ENCODE data around the gene SACM1L. TPM values are rescaled to one million over a fixed set of nuclear protein-coding genes. Genes with fewer than 3 reads are reported as not detected.
"Not testable (repeated sequence)": the region's sequence is repeated elsewhere in the genome, so short reads cannot be mapped to it uniquely, and the experiment has no call there.

The SACM1L gene
- total RNA-seq, 1 donor from 2014 or later: 39.4 TPM

DNA sequence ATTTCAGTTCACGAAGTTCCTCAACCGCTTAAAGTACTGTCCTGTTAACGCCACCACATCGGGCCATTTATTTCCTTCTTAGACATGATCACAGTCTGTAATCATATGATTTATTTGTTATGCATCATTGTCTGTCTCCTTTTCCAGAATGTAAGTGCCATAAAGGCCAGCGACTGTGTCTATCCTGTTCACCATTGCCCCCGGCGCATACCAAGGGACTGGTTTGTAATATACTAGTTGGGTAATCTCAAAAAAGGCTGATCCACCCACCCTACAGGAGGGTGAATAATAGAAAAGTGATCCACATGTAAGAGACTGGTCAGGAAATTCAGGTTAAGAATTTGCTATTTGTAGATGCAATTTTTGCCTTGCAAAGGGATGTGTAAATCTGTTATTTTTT is 65.3 kb downstream of the SACM1L start:
- H3K27me3 ChIP-seq (ENCODE audit: insufficient read depth, low read length): no peaks in the 10 kb centered on the region
- no peak overlapping the region for H3K27ac Mint-ChIP-seq (ENCODE audit: unreplicated experiment)
- no peak for TF ChIP-seq EZH2 (IDR thresholded peaks at IDR 0.05; ENCODE audit: insufficient read depth, low read length)
- TF ChIP-seq, protein P1, sequence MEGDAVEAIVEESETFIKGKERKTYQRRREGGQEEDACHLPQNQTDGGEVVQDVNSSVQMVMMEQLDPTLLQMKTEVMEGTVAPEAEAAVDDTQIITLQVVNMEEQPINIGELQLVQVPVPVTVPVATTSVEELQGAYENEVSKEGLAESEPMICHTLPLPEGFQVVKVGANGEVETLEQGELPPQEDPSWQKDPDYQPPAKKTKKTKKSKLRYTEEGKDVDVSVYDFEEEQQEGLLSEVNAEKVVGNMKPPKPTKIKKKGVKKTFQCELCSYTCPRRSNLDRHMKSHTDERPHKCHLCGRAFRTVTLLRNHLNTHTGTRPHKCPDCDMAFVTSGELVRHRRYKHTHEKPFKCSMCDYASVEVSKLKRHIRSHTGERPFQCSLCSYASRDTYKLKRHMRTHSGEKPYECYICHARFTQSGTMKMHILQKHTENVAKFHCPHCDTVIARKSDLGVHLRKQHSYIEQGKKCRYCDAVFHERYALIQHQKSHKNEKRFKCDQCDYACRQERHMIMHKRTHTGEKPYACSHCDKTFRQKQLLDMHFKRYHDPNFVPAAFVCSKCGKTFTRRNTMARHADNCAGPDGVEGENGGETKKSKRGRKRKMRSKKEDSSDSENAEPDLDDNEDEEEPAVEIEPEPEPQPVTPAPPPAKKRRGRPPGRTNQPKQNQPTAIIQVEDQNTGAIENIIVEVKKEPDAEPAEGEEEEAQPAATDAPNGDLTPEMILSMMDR (IDR thresholded peaks at IDR 0.05; ENCODE audit: insufficient read depth, low read depth, low read length): no peak
- H2AFZ ChIP-seq (ENCODE audit: low read depth, low read length): no peak overlapping the region
- H3K9me3 Mint-ChIP-seq (ENCODE audit: unreplicated experiment): no peaks in the 10 kb centered on the region
- no peaks in the 10 kb centered on the region for H4K20me1 ChIP-seq (ENCODE audit: insufficient read depth, low read length)
- no peak overlapping the region for H3K9ac ChIP-seq (ENCODE audit: low read length)
- H3K4me3 Mint-ChIP-seq (ENCODE audit: unreplicated experiment): no peak overlapping the region
- no peaks in the 10 kb centered on the region for H3K36me3 ChIP-seq (ENCODE audit: insufficient read depth, low read length)
- no peaks in the 10 kb centered on the region for H3K79me2 ChIP-seq (ENCODE audit: insufficient read depth, low read length)
- peaks cover 2% of the 10 kb centered on the region for H3K27me3 Mint-ChIP-seq (ENCODE audit: low read depth, unreplicated experiment)
- H3K4me1 ChIP-seq (ENCODE audit: insufficient read depth, low read length): no peaks in the 10 kb centered on the region
- no peaks in the 10 kb centered on the region for H3K9me3 ChIP-seq (ENCODE audit: insufficient read depth, low read depth, low read length)
- H3K4me3 ChIP-seq (ENCODE audit: insufficient read depth, low read depth, low read length): no peak overlapping the region
- no peak for FAIRE-seq
- peaks cover 4% of the 10 kb centered on the region for H3K4me1 Mint-ChIP-seq (ENCODE audit: low read depth, unreplicated experiment)
- no peak for DNase-seq (ENCODE audit: low read depth)
- no peak overlapping the region for H3K27ac ChIP-seq (ENCODE audit: low read depth, low read length)
- no peak overlapping the region for H3K4me2 ChIP-seq (ENCODE audit: low read length)
- H3K36me3 Mint-ChIP-seq (ENCODE audit: low read depth, unreplicated experiment): peaks cover 9% of the 10 kb centered on the region

DNA sequence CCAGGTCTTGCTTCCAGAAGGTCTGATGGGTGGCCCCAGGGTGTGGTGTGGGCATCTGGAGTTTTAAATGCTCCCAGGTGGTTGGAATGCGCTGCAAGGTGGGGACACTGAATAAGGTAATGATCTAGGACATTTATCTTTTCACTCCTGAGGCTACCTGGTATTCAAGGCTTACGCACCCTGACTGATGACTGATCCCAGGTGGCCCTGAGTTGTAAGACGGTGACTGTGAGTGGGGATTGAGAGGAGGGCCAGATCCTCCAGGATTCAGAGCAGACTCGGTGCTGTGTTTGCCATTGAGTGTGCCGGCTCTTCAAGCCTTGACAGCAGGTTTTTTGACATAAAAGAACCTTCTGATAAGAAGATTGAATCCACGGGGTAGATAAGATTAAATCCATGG is 66.9 kb downstream of the SACM1L start:
- Histone ChIP-seq H4K20me1 (ENCODE audit: insufficient read depth, low read length) (no peaks in the 10 kb centered on the region), H3K27ac (ENCODE audit: low read depth, low read length) (no peak overlapping the region), H3K4me3 (ENCODE audit: insufficient read depth, low read depth, low read length) (no peak overlapping the region), H3K9me3 (ENCODE audit: insufficient read depth, low read depth, low read length) (no peaks in the 10 kb centered on the region), H3K4me2 (ENCODE audit: low read length) (no peak overlapping the region), H3K4me1 (ENCODE audit: insufficient read depth, low read length) (no peaks in the 10 kb centered on the region), H3K36me3 (ENCODE audit: insufficient read depth, low read length) (no peaks in the 10 kb centered on the region), H3K27me3 (ENCODE audit: insufficient read depth, low read length) (no peaks in the 10 kb centered on the region), H2AFZ (ENCODE audit: low read depth, low read length) (no peak overlapping the region), H3K79me2 (ENCODE audit: insufficient read depth, low read length) (no peaks in the 10 kb centered on the region), H3K9ac (ENCODE audit: low read length) (no peak overlapping the region)
- Mint-ChIP-seq H3K4me1 (ENCODE audit: low read depth, unreplicated experiment) (peaks cover 4% of the 10 kb centered on the region), H3K27me3 (ENCODE audit: low read depth, unreplicated experiment) (peaks cover 7% of the 10 kb centered on the region), H3K4me3 (ENCODE audit: unreplicated experiment) (no peak overlapping the region), H3K9me3 (ENCODE audit: unreplicated experiment) (no peaks in the 10 kb centered on the region), H3K36me3 (ENCODE audit: low read depth, unreplicated experiment) (peaks cover 7% of the 10 kb centered on the region), H3K27ac (ENCODE audit: unreplicated experiment) (no peak overlapping the region)
- FAIRE-seq (no peak), DNase-seq (ENCODE audit: low read depth) (no peak)
- TF ChIP-seq, protein P1 (IDR thresholded peaks at IDR 0.05; ENCODE audit: insufficient read depth, low read depth, low read length): no peak
- TF ChIP-seq EZH2 (IDR thresholded peaks at IDR 0.05; ENCODE audit: insufficient read depth, low read length): no peak

DNA sequence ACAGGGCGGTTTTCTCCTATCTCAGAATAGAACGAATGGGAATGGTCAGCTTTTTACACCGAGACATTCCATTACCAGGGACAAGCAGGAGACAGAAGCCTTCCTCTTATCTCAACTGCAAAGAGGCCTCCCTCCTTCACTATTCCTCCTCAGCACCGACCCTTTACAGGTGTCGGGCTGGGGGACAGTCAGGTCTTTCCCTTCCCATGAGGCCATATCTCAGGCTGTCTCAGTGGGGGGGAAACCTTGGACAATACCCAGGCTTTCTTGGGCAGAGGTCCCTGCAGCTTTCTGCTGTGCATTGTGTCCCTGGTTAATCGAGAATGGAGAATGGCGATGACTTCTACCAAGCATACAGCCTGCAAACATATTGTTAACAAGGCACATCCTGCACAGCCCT is 67.9 kb downstream of the SACM1L start:
- not testable (repeated sequence) for H3K4me2 ChIP-seq (ENCODE audit: low read length); H3K27ac Mint-ChIP-seq (ENCODE audit: unreplicated experiment); H3K36me3 Mint-ChIP-seq (ENCODE audit: low read depth, unreplicated experiment); H3K27ac ChIP-seq (ENCODE audit: low read depth, low read length); H3K9me3 ChIP-seq (ENCODE audit: insufficient read depth, low read depth, low read length); H3K4me3 Mint-ChIP-seq (ENCODE audit: unreplicated experiment); H3K4me3 ChIP-seq (ENCODE audit: insufficient read depth, low read depth, low read length); H3K27me3 ChIP-seq (ENCODE audit: insufficient read depth, low read length); H2AFZ ChIP-seq (ENCODE audit: low read depth, low read length); DNase-seq (ENCODE audit: low read depth); H3K79me2 ChIP-seq (ENCODE audit: insufficient read depth, low read length); H3K36me3 ChIP-seq (ENCODE audit: insufficient read depth, low read length); FAIRE-seq; H3K9ac ChIP-seq (ENCODE audit: low read length); H3K4me1 ChIP-seq (ENCODE audit: insufficient read depth, low read length); H4K20me1 ChIP-seq (ENCODE audit: insufficient read depth, low read length); H3K9me3 Mint-ChIP-seq (ENCODE audit: unreplicated experiment); H3K4me1 Mint-ChIP-seq (ENCODE audit: low read depth, unreplicated experiment)
- H3K27me3 Mint-ChIP-seq (ENCODE audit: low read depth, unreplicated experiment): peaks cover 15% of the 10 kb centered on the region
